CD14-positive monocyte (primary cell): ENCODE data around the gene SLC6A7. TPM values are rescaled to one million over a fixed set of nuclear protein-coding genes. Genes with fewer than 3 reads are reported as not detected.

ENCODE experiments used
- DNase-seq, 3 donors: peaks; one replicate each; pipeline ENCODE4 v3.0.0-alpha.2; 2011 to 2022
- H2AFZ ChIP-seq: 2 replicates; pipeline ENCODE4 v1.6.0; 2012; ENCODE audit warnings: mild to moderate bottlenecking, low read depth, low read length, inconsistent platforms; ENCODE audit not compliant: insufficient read depth, poor library complexity, severe bottlenecking
- H3K27ac ChIP-seq, 2 donors: 1 replicate in 1 of 2; 2 replicates in 1 of 2; pipeline ENCODE4 v1.5.1; 2012 to 2013; ENCODE audit warnings: low read length in 2 of 2, control low read depth in 1 of 2, inconsistent platforms in 1 of 2, low read depth in 1 of 2, mild to moderate bottlenecking in 1 of 2
- H3K27me3 ChIP-seq, 2 donors: one replicate each; pipeline versions ENCODE4 v1.6.0 to v1.6.1; 2011 to 2013; ENCODE audit warnings: low read length in 2 of 2; ENCODE audit not compliant: control insufficient read depth in 2 of 2, insufficient read depth in 2 of 2
- H3K36me3 ChIP-seq, 2 donors: replicated peaks in 1 of 2; 1 replicate in 1 of 2; 2 replicates in 1 of 2; pipeline versions ENCODE4 v1.5.1 to v1.6.1; 2012 to 2013; ENCODE audit warnings: low read length in 2 of 2, control low read depth in 1 of 2, inconsistent platforms in 1 of 2, mild to moderate bottlenecking in 1 of 2; ENCODE audit not compliant: insufficient read depth in 2 of 2, control insufficient read depth in 1 of 2
- H3K4me1 ChIP-seq, 2 donors: 1 replicate in 1 of 2; 2 replicates in 1 of 2; pipeline versions ENCODE4 v1.5.1 to v1.6.1; 2012 to 2013; ENCODE audit warnings: low read length in 2 of 2, control low read depth in 1 of 2, inconsistent platforms in 1 of 2, mild to moderate bottlenecking in 1 of 2, moderate library complexity in 1 of 2; ENCODE audit not compliant: insufficient read depth in 2 of 2, control insufficient read depth in 1 of 2
- H3K4me2 ChIP-seq: replicated peaks from 2 replicates; pipeline ENCODE3; 2012; ENCODE audit warnings: low read length, moderate library complexity, mild to moderate bottlenecking; ENCODE audit not compliant: poor library complexity, severe bottlenecking; ENCODE audit errors: extremely low read depth
- H3K4me3 ChIP-seq, 3 experiments: fragments of 200-600 bp in 1 of 3; sonication (generic) in 1 of 3; replicated peaks in 1 of 3; 1 replicate in 2 of 3; 2 replicates in 1 of 3; pipeline ENCODE4 v1.5.1; 2011 to 2013; ENCODE audit warnings: low read length in 3 of 3, mild to moderate bottlenecking in 3 of 3, control low read depth in 2 of 3, low read depth in 2 of 3, inconsistent platforms in 1 of 3, moderate library complexity in 1 of 3
- H3K79me2 ChIP-seq: 2 replicates; pipeline ENCODE4 v1.6.0; 2012; ENCODE audit warnings: mild to moderate bottlenecking, control low read depth, inconsistent platforms, low read length, moderate library complexity; ENCODE audit not compliant: insufficient read depth
- H3K9ac ChIP-seq: 2 replicates; pipeline ENCODE4 v1.6.0; 2017; ENCODE audit warnings: low read length, mild to moderate bottlenecking; ENCODE audit not compliant: insufficient read depth, poor library complexity, severe bottlenecking
- H3K9me3 ChIP-seq, 2 donors: replicated peaks in 1 of 2; 1 replicate in 1 of 2; 2 replicates in 1 of 2; pipeline versions ENCODE4 v1.5.1 to v1.6.1; 2012 to 2013; ENCODE audit warnings: low read length in 2 of 2, control low read depth in 1 of 2; ENCODE audit not compliant: control insufficient read depth in 1 of 2, insufficient read depth in 1 of 2
- H4K20me1 ChIP-seq: 2 replicates; pipeline ENCODE4 v1.6.0; 2012; ENCODE audit warnings: mild to moderate bottlenecking, low read length, control low read depth, moderate library complexity; ENCODE audit not compliant: insufficient read depth
- H3K27ac Mint-ChIP-seq, 7 donors: one replicate each; pipeline ENCODE4 v1.8.0; 2020; ENCODE audit warnings: mild to moderate bottlenecking in 7 of 7, mixed read lengths in 7 of 7, moderate library complexity in 6 of 7, inconsistent platforms in 2 of 7
- H3K27me3 Mint-ChIP-seq, 3 donors: one replicate each; pipeline ENCODE4 v1.8.0; 2021 to 2022; ENCODE audit warnings: low read depth in 3 of 3, mild to moderate bottlenecking in 3 of 3, mixed read lengths in 3 of 3, moderate library complexity in 3 of 3, inconsistent platforms in 1 of 3
- H3K36me3 Mint-ChIP-seq, 2 donors: one replicate each; pipeline ENCODE4 v1.8.0; 2020; ENCODE audit warnings: mixed read lengths in 2 of 2, inconsistent platforms in 1 of 2, mild to moderate bottlenecking in 1 of 2
- H3K4me1 Mint-ChIP-seq: one replicate; pipeline ENCODE4 v1.8.0; 2020; ENCODE audit warnings: mild to moderate bottlenecking, mixed read lengths
- H3K4me3 Mint-ChIP-seq, 2 donors: one replicate each; pipeline ENCODE4 v1.8.0; 2020; ENCODE audit warnings: mild to moderate bottlenecking in 2 of 2, mixed read lengths in 2 of 2, moderate library complexity in 1 of 2
- H3K9me3 Mint-ChIP-seq, 7 donors: one replicate each; pipeline ENCODE4 v1.8.0; 2020 to 2022; ENCODE audit warnings: mixed read lengths in 7 of 7, mild to moderate bottlenecking in 6 of 7, moderate library complexity in 6 of 7, inconsistent platforms in 2 of 7
- CTCF ChIP-seq: fragments of 200-600 bp; IDR thresholded peaks from one replicate; pipeline ENCODE4 v1.8.0; 2022; ENCODE audit warnings: antibody characterized with exemption, mild to moderate bottlenecking
- WGBS: methylation state at CpG from one replicate; pipeline ENCODE4 v1.1.5; 2013; ENCODE audit warnings: missing lambda C conversion rate; ENCODE audit not compliant: insufficient coverage; 5-methylcytosine and 5-hydroxymethylcytosine counted together
- intact Hi-C, 2 donors: fragments of 100-400 bp; cut with micrococcal nuclease; formaldehyde crosslinking; loops; one replicate each; pipeline versions ENCODE4 v1.15.0 to v1.15.1; 2023
- polyA plus RNA-seq, 3 donors: library from polyadenylated mRNA; depleted of rRNA in 1 of 3; unstranded in 2 of 3; stranded (reverse) in 1 of 3; fragments of 300-500 nt in 2 of 3; fragments of >200 nt in 1 of 3; fragmentation: Illumina TruSeq in 2 of 3; gene quantifications; 1 replicate in 2 of 3; 2 replicates in 1 of 3; pipeline ENCODE4 v1.2.3, GENCODE V29; 2012 to 2021

SLC6A7 gene
- polyA plus RNA-seq, 3 donors: 0.07 TPM; not detected in 2

GRCh38 chr5:150253416-150254208 lies 63.8 kb downstream of the SLC6A7 start:
- peaks cover 2 to 7% (median 2%) of the 10 kb centered on the region in 3 donors for H3K27me3 Mint-ChIP-seq
- no peaks in the 10 kb centered on the region for H3K9me3 ChIP-seq
- H3K9ac ChIP-seq: no peak overlapping the region
- no peak overlapping the region for H2AFZ ChIP-seq
- H3K4me1 ChIP-seq: no peaks in the 10 kb centered on the region
- TF ChIP-seq CTCF: no peak
- H3K36me3 ChIP-seq: no peaks in the 10 kb centered on the region
- no peak for DNase-seq
- no peaks in the 10 kb centered on the region for H3K79me2 ChIP-seq
- H4K20me1 ChIP-seq: no peaks in the 10 kb centered on the region
- H3K27me3 ChIP-seq: no peaks in the 10 kb centered on the region
- no peak overlapping the region for H3K4me3 Mint-ChIP-seq
- H3K27ac ChIP-seq: no peak overlapping the region
- intact Hi-C loops: no loop called here
- no peaks in the 10 kb centered on the region for H3K36me3 Mint-ChIP-seq
- H3K4me1 Mint-ChIP-seq: no peaks in the 10 kb centered on the region
- peaks cover 0 to 2% (median 0%) of the 10 kb centered on the region in 7 donors for H3K9me3 Mint-ChIP-seq
- 86% methylated on average over 8 of the region's 10 CpGs for WGBS
- no peak overlapping the region for H3K27ac Mint-ChIP-seq
- H3K4me3 ChIP-seq: no peak overlapping the region
- no peak overlapping the region for H3K4me2 ChIP-seq

GRCh38 chr5:150254363-150254762 lies 64.5 kb downstream of the SLC6A7 start:
- H2AFZ ChIP-seq: no peak overlapping the region
- 94% methylated on average over 5 of the region's 7 CpGs for WGBS
- no peaks in the 10 kb centered on the region for H3K79me2 ChIP-seq
- H3K27ac ChIP-seq: no peak overlapping the region
- H3K9me3 Mint-ChIP-seq: peaks cover 0 to 2% (median 0%) of the 10 kb centered on the region in 7 donors
- no peaks in the 10 kb centered on the region for H3K4me1 Mint-ChIP-seq
- H3K36me3 Mint-ChIP-seq: no peaks in the 10 kb centered on the region
- no peak for DNase-seq
- no peaks in the 10 kb centered on the region for H3K4me1 ChIP-seq
- no peaks in the 10 kb centered on the region for H3K36me3 ChIP-seq
- H3K4me2 ChIP-seq: no peak overlapping the region
- no peak for TF ChIP-seq CTCF
- no peaks in the 10 kb centered on the region for H3K27me3 ChIP-seq
- H4K20me1 ChIP-seq: no peaks in the 10 kb centered on the region
- no peak overlapping the region for H3K4me3 ChIP-seq
- H3K27ac Mint-ChIP-seq: no peak overlapping the region
- H3K9ac ChIP-seq: no peak overlapping the region
- H3K9me3 ChIP-seq: no peaks in the 10 kb centered on the region
- no peak overlapping the region for H3K4me3 Mint-ChIP-seq
- intact Hi-C loops: no loop called here
- H3K27me3 Mint-ChIP-seq: peaks cover 2 to 7% (median 2%) of the 10 kb centered on the region in 3 donors
